ENCODE measurements around the gene ADGRF1. TPM values are rescaled to one million over a fixed set of nuclear protein-coding genes. Genes with fewer than 3 reads are reported as not detected.

ADGRF1 gene
- total RNA-seq, 1 donor from 2014 or later, result 24.4 TPM

DNA sequence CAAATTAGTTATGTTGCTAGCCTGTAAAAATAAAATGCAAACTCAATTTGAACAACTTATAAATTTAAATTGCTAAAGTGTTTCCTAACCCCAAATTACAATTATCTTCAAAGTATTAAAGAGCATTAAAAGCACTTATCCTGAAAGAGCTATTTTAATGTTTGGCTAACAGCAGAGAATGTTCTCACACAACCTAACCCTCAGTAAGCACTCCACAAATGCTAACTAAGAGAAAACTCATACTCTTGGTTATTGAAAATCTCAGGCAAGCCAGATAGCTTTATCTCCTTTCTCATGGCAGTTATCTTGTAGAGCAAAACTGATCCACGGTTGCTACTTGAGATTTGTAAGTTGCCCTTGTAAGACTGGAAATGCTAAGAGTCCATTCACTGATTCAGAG is 30.5 kb upstream of the ADGRF1 start:
- DNase-seq (ENCODE audit: low read depth), result no peak
- no peak overlapping the region for H3K4me3 ChIP-seq (ENCODE audit: low read depth, low read length)
- TF ChIP-seq, protein P1, sequence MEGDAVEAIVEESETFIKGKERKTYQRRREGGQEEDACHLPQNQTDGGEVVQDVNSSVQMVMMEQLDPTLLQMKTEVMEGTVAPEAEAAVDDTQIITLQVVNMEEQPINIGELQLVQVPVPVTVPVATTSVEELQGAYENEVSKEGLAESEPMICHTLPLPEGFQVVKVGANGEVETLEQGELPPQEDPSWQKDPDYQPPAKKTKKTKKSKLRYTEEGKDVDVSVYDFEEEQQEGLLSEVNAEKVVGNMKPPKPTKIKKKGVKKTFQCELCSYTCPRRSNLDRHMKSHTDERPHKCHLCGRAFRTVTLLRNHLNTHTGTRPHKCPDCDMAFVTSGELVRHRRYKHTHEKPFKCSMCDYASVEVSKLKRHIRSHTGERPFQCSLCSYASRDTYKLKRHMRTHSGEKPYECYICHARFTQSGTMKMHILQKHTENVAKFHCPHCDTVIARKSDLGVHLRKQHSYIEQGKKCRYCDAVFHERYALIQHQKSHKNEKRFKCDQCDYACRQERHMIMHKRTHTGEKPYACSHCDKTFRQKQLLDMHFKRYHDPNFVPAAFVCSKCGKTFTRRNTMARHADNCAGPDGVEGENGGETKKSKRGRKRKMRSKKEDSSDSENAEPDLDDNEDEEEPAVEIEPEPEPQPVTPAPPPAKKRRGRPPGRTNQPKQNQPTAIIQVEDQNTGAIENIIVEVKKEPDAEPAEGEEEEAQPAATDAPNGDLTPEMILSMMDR (conservative IDR thresholded peaks at IDR 0.05; ENCODE audit: low read depth, low read length), result no peak

DNA sequence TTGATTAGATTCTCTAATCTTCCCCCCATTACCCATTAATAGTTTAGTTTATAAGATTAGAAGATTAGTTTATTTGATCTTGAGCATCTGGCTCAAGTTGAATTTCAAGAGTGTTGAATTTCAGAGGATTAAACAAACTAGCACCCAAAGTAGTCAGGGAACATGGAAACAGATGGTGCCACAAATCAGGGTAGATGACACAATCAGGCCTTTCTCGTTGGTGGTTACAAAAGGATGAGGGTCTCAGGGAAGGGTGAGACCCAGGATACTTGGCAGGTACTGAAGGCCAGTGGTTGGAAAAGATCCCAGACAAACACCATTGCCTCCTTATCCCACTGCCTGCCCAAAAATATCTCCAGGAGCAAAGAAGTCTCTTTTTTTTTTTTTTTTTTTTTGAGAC is 29.5 kb upstream of the ADGRF1 start:
- H3K4me3 ChIP-seq (ENCODE audit: low read depth, low read length), result no peak overlapping the region
- DNase-seq (ENCODE audit: low read depth), result no peak
- TF ChIP-seq, protein P1 (conservative IDR thresholded peaks at IDR 0.05; ENCODE audit: low read depth, low read length), result no peak

DNA sequence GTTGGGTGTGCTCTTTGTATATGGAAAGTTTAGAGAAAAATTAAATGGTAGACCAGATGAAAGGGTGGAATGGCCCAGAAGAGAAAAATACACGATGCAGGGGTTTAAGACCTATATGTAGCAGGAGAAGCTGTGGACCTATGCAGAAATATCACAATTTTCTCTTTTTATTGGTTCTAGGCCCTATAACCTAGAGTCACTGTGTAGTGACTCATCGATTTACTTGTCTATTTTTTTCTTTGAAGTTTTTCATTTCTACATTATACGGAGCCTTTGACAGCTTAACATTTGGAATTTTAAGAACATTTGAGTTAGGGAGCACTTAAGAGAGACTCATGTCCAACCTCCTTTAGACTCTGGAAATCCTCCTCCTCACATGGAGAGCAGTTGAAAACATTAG is 28.3 kb upstream of the ADGRF1 start:
- no peak for DNase-seq (ENCODE audit: low read depth)
- TF ChIP-seq, protein P1 (conservative IDR thresholded peaks at IDR 0.05; ENCODE audit: low read depth, low read length), result no peak
- H3K4me3 ChIP-seq (ENCODE audit: low read depth, low read length), result no peak overlapping the region

DNA sequence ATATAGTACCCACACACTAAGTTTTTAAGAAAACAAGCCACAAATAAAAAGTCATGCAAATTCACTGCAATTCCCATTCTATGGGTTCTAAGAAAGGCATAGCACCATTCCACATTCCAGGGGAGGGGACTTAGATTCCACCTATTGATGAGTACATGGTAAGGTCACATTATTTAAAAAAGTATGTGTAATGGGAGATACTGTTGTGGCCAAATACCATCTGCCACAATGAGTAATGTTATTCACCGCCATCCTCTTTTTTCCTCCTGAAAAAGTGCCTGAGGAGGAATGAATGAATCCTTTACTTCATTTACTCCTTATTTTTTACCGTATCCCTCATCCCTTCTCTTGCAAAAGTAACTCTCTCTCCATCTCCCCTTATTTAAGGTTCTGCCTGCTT is 27.0 kb upstream of the ADGRF1 start:
- TF ChIP-seq, protein P1 (conservative IDR thresholded peaks at IDR 0.05; ENCODE audit: low read depth, low read length), result no peak
- H3K4me3 ChIP-seq (ENCODE audit: low read depth, low read length), result no peak overlapping the region
- no peak for DNase-seq (ENCODE audit: low read depth)

DNA sequence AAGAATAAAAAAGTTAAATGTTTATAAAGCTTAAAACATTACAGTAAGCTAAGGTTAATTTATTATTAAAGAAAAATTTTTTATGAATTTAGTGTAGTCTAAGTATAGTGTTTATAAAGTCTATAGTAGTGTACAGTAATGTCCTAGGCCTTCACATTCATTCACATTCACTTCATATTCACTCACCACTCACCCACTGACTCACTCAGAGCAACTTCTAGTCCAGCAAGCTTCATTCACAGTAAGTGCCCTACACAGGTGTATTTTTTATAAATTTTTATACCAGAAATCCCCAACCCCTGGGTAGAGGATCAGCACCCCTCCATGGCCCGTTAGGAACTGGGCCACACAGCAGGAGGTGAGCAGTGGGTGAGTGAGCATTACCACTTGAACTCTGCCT is 24.3 kb upstream of the ADGRF1 start:
- H3K4me3 ChIP-seq (ENCODE audit: low read depth, low read length), result no peak overlapping the region
- DNase-seq (ENCODE audit: low read depth), result no peak
- TF ChIP-seq, protein P1 (conservative IDR thresholded peaks at IDR 0.05; ENCODE audit: low read depth, low read length), result no peak

DNA sequence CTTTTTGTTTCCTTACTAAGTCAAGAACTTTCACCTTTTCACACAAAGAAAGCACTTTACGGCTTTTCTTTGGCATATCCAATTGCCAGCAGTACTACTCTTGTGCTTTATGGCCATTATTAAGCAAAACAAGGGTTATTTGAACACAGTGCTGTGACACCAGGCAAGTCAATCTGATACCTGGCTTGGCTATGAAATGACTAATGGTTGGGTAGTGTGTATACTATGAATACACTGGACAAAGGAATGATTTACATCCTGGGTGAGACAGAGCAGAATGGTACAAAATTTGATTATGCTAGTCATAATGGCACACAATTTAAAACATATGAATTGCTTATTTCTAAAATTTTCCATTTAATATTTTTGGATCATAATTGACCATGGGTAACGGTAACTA is 22.1 kb upstream of the ADGRF1 start:
- TF ChIP-seq, protein P1 (conservative IDR thresholded peaks at IDR 0.05; ENCODE audit: low read depth, low read length), result no peak
- H3K4me3 ChIP-seq (ENCODE audit: low read depth, low read length), result no peak overlapping the region
- no peak for DNase-seq (ENCODE audit: low read depth)

DNA sequence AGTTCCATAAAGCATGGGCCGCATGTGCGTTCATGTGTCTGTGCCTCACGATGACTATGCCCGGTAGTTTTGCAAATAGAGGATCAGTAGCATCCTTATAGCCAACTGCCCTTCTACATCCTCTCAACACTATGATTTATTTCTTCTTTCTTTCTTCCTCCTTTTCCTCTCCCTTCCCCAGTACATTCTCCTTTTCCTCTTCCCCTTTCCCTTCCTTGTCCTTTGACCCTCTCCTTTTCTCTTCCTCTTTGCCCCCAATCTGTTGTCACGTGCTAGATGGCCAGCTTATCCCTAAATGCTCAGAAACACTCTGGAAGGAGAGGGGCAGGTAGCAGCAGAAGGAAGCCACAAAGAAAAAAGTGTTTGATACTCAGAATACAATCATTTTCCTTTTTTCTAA is 20.2 kb upstream of the ADGRF1 start:
- TF ChIP-seq, protein P1 (conservative IDR thresholded peaks at IDR 0.05; ENCODE audit: low read depth, low read length), result no peak

More for the DNA sequence above, 20.2 kb upstream of the ADGRF1 start:
- DNase-seq (ENCODE audit: low read depth), result no peak
- H3K4me3 ChIP-seq (ENCODE audit: low read depth, low read length), result no peak overlapping the region

Data from epithelial cell of proximal tubule (primary cell).